GM19438 (cell line): ENCODE results near the gene GNAO1.

Source experiments
- ATAC-seq: cut with Tn5 transposase; IDR thresholded peaks from one replicate; pipeline ENCODE4 v1.9.1; 2021; ENCODE audit warnings: low read depth; ENCODE audit not compliant: unreplicated experiment

GNAO1 gene

GRCh38 chr16:56263711-56264608, 72.7 kb downstream of the GNAO1 start:
- ATAC-seq: no peak

GRCh38 chr16:56264609-56264972, 73.3 kb downstream of the GNAO1 start:
- ATAC-seq: no peak

GRCh38 chr16:56265184-56265583, 73.9 kb downstream of the GNAO1 start:
- no peak for ATAC-seq

- ATAC-seq: no peak
These were observed 74.5 kb downstream of the GNAO1 start for GRCh38 chr16:56265746-56266145.

- no peak for ATAC-seq
These were observed 75.6 kb downstream of the GNAO1 start for GRCh38 chr16:56266641-56267607.

DNA sequence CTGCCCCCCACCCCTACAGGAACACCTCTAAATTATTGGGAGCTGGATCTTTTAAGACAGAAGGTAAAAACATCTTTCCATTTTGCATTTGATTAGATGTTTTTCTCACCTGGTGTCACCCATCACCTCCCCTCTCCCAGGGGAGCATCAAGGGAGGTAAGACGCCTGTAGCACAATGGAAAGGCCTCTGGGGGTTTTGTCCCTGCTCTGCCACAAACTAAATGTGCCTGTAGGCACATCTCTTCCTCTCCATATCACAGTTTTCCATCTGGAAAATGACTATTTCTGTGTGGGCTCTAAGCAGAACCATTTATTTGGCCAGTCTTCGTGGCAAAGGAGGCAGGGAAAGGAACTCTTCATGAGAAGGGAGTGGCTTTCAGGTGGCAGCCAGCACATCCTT, 76.6 kb downstream of the GNAO1 start:
- ATAC-seq: no peak

DNA sequence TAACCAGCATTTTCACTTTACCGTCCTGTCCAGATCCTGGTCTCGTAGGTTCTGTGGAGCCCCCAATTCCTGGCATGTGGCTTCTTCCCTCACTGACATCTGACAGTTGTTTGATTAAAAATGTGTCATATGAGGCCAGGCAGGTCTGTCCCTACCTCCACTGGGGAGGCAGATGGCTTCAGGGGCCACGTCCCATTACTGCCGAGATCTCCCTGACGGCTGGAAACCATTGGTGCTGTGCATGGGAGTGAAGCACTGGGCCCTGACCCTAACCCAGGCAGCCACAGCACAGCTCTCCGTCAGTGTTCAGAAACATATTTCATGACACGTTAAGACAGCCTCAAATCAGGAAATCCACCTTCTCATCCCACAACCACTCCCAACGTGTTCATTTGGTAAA, 77.5 kb downstream of the GNAO1 start:
- ATAC-seq: no peak

DNA sequence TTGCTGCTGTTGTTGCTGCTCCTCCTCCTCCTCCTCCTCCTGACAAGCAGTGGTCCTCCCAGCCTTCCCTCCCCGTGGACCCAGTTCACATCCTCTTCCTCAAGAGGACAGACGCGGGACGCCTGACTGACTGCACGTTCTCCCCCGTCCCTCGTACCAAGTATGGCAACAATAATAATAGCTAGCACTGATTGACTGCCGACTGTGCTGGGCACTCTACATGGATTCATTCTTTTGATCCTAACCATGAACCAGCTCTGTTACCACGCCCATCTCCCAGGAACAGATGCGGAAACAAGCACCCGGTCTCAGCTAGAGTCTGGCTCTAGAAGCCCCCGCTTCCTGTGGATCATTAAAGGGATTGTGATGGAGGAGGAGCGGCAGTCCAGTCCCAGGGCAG, 78.0 kb downstream of the GNAO1 start:
- no peak for ATAC-seq

DNA sequence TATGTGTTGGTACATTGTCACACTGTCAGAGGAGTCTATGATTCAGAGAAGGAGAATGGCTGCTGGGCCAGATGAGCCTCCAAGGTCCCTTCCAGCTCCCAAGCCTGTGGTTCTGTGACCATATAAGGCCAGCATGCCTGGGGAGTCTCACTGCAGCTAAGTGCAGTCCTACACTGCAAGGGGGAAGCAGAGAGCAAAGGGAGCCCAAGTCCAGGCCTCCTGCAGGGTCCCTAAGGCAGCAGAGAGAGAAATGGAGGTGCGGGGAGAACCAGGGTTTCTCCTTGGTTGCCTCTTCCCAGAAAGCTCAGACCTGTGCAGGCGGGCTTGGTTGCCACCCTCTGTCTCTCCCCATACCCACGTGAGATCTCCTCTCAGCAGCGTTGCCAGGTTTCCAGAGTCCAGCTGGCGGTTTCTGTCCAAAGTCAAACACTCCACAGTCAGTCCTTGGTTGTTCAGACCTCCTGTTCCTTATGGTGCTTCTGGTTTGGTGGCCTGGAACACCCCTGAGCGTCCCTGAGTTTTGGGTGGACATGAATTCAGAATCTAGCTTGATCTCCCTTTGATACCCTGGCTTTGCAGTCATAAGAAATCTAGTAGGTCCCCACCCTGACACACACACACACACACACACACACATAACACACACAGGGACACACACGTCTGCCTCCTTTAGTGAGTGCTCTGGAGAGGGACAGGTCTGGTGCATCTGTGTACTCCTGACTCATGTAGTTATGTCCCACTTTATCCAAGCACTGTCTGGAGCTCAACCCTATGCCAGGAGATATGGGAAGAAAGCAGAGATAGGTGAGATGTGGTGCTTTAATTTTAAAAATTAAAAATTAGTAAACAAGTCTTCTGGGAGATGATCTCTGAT, 78.8 kb downstream of the GNAO1 start:
- ATAC-seq: no peak

- ATAC-seq: no peak
These were observed 79.5 kb downstream of the GNAO1 start for GRCh38 chr16:56270828-56271227.

DNA sequence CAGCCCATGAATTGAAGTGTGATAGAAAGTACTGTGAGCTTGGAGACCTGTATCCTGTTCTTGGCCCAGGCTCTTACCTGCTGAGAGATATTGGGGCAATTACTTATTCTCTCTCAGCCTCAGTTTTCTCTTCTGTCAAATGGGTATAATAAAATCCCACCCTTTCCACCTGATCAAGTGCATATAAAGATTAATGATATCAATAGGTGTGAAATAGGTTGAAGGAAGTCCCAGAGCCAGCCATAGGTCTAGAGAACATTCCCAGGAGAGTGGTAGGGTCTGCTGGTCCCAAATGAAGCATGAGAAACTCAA, 81.2 kb downstream of the GNAO1 start:
- ATAC-seq: no peak

GRCh38 chr16:56273615-56274014, 82.3 kb downstream of the GNAO1 start:
- no peak for ATAC-seq

GRCh38 chr16:56274369-56274768, 83.1 kb downstream of the GNAO1 start:
- no peak for ATAC-seq

DNA sequence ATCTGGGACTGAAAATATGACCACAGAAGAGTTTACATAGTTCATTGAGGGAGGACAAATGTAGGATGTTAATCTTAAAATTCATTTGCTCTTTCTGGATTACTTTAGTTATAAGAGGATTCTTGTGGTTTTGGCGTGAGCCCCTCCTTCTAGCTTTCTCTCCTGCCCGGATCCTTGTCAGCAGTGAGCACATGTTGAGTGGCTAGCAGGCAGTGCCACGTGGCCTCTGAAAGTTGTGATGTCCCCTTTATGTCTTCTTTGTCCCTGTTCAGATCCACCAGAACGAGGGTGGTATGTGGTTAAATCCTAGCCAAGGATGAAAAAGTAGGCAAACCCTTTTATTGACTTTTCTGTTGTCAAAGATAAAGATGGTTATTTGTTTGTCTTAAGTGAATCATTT, 83.8 kb downstream of the GNAO1 start:
- no peak for ATAC-seq

DNA sequence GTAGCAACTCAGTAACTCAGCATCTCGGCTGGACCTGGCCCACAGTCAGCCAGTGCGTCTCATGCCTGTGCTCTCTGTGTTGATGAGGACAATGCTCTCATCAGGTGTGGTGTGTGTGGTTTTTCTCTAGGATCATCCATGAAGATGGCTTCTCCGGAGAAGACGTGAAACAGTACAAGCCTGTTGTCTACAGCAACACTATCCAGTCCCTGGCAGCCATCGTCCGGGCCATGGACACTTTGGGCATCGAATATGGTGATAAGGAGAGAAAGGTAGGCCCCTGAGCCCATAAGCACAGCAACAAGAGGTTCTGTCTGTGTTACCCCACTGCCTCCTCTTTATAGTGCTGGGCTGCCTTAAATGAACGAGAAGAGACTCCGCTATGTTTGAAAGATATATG, 84.5 kb downstream of the GNAO1 start:
- ATAC-seq: no peak

GRCh38 chr16:56277075-56277474, 85.8 kb downstream of the GNAO1 start:
- no peak for ATAC-seq

GRCh38 chr16:56278196-56278855, 87.0 kb downstream of the GNAO1 start:
- ATAC-seq: no peak

DNA sequence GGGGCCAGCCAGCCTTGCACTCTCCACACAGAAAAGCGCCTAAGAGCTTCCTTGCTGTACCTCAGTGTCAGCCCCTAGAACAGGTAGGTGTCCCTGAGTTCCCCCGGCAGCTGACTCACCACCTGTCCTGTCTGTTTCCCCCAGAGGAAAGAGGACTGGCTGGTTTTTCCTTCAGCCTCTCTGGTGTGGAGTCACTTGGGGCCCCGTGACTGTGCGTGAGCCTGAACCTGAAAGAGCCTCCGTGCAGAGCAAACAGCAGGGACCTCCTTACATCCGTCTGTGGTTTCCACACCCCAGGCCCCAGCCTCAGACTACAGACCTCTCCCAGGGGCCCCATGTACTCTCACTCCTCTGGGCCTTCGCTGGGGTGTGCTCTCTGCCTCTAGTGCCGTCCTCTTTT, 87.8 kb downstream of the GNAO1 start:
- no peak for ATAC-seq

DNA sequence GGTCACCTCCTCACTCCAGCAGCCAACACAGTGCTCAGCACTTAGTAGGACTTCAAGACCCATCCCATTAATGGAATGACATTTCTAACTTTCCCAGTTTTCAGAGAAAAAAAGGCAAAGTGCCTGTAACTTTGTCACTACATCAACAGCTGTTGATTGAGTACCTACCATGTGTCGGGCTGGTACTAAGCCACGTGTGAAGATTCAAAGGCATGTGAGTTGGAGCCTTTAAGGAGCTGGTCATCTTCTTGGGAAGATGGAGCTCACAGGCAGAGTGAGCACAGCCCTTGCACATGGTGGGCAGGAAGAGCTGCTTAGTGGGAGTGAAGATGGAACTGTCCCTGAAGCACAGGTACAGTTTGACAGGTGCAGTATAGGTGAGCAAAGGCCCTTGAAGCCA, 88.6 kb downstream of the GNAO1 start:
- no peak for ATAC-seq

- no peak for ATAC-seq
These were observed 90.0 kb downstream of the GNAO1 start for GRCh38 chr16:56281249-56281805.
